GM12872 (cell line): ENCODE measurements around the gene MAP3K13.

ENCODE experiments used
- TF ChIP-seq, protein P1 (sequence below): IDR thresholded peaks from 3 replicates; pipeline ENCODE4 v1.5.1; 2011; ENCODE audit warnings: low read depth, mild to moderate bottlenecking, low read length, moderate library complexity; ENCODE audit not compliant: insufficient read depth

MAP3K13 gene

GRCh38 chr3:185393055-185393454, 30.1 kb downstream of the MAP3K13 start:
- TF ChIP-seq, protein P1, sequence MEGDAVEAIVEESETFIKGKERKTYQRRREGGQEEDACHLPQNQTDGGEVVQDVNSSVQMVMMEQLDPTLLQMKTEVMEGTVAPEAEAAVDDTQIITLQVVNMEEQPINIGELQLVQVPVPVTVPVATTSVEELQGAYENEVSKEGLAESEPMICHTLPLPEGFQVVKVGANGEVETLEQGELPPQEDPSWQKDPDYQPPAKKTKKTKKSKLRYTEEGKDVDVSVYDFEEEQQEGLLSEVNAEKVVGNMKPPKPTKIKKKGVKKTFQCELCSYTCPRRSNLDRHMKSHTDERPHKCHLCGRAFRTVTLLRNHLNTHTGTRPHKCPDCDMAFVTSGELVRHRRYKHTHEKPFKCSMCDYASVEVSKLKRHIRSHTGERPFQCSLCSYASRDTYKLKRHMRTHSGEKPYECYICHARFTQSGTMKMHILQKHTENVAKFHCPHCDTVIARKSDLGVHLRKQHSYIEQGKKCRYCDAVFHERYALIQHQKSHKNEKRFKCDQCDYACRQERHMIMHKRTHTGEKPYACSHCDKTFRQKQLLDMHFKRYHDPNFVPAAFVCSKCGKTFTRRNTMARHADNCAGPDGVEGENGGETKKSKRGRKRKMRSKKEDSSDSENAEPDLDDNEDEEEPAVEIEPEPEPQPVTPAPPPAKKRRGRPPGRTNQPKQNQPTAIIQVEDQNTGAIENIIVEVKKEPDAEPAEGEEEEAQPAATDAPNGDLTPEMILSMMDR = no peak

- TF ChIP-seq, protein P1 = no peak
Observed at GRCh38 chr3:185397676-185398075, 34.7 kb downstream of the MAP3K13 start.

DNA sequence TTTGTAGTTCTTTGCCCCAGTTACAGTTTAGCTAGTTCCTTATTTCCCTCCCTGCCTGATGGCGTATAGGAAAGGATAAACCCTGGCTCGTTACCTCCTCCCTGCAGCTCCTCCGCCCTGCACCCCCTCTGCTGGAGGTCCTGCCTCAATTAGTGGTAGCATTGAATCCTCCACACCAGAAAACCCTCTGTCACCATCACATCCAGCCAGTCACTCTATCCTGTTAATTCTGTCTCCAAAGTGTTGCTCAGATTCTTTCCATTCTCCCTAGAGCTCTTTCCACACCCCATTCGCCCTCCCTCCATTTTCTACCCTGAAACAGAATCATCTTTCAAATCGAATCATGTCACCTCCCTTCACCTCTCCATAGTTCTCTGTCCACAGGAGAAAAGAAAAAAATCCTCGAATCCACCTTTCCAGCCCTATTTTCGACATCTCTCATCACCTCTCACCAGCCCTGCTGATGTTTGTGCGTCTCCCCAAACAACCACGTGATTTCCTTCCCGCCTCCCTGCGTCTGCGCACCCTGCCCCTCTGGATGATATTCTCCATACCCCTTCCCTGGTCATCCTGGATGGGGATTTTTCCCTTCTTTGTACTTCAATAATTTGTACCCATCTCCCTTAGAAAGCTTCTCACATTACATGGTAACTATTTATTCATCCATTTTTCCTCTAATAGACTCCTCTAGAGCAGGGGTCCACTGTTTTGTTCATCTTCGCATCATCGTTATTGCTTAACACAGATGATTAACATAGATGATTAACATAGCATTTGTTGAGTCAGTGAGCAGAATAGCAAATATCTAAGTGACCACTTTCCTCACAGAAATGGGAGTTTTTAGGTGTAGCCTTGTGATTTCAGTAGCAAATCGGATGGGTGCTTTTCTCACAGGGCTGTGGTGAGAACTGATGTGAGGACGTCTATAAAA, 37.1 kb downstream of the MAP3K13 start:
- TF ChIP-seq, protein P1 = no peak

DNA sequence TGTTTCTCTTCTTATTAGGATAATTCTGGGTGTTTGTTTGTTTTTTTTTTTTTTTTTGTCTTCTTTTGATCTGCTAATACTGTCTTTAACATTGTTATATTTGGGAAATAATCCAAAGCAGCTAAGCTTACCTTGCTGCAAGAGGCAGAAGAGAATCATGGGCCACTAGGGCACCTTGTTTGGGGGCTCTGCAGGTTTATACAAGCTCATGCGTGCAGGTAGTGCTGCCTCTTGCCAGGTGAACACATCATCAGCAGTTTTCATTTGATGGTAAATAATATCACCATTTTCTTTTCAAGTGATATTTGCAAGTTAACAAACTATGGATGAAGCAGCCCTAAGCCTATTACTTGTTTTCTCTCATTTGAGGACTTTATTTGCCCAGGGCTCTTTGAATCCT, 37.9 kb downstream of the MAP3K13 start:
- TF ChIP-seq, protein P1 = no peak

DNA sequence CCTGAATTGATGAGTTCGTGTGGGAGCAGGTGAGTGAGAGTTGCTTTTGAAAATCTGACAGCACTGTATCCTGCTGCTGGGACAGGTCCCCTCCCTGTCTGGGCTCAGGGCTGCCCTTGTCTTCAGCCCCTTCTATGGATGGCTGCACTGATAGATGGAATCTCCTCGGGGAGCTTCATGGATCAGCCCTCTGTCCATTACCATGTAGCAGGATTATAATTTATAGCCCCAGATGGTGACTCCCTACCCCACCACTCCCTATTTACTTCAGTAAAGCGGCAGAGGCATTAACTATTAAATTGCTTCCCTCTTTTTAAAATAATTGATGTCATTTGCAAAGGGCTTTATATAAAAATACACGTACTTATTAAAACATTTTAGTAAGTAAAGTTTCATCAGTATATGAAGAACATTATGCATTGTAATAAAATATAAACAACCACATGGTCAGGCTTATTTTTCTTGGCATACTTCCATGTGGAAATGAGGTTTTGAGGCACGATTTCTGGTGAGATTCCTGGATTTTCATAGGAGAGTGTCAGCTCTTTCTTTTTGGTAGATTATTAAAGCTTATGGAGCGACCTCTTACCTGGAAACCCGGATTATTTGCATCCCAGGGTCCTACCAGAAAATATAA, 38.5 kb downstream of the MAP3K13 start:
- TF ChIP-seq, protein P1 = no peak

GRCh38 chr3:185402561-185402960, 39.6 kb downstream of the MAP3K13 start:
- TF ChIP-seq, protein P1 = no peak

DNA sequence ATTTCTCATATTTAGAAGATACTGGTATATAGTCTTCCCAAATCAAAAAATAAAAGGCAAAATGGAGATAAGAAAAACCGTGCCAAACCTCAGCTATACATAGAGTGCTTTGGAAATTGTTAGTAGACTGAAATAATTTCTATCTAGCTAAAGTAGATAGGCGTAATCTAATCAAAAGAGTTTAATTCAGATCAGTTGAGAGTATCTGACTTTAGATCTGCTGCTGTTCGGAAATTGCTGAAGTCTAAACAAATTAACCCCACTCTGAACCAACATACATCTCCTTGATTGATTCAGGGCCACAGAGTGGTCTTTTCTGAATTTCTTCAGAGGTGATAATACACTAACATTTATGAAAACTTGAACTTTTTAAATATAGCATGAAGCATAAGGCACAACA, 40.1 kb downstream of the MAP3K13 start:
- TF ChIP-seq, protein P1 = no peak
